GM10847 (cell line): ENCODE measurements around the gene VPS37B.

Experiments used
- POLR2A ChIP-seq: IDR thresholded peaks from 2 replicates; pipeline ENCODE4 v1.6.1; 2011; ENCODE audit not compliant: insufficient read length; ENCODE audit errors: extremely low read depth

The VPS37B gene

GRCh38 chr12:122844366-122844971, 51.5 kb downstream of the VPS37B start:
- TF ChIP-seq POLR2A: no peak

DNA sequence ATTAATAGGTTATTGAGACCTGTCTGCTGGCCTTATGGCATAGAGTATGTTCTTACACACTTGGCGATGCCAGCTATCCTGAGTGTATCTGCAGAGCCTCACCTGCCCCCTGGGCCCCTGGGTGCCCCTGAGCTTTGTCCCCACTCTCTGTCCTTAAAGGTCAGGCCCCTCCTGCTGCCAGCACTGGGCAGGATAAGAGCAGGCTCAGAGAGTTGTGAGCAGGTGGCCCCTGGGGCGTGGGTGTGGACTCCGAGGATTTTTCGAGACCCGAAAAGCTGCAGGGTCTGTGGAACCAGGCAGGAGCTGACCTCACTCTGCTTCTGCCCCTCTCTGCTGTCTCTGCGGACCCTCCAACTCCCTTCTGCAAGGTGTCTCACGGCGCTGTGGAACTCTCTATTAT, 52.5 kb downstream of the VPS37B start:
- TF ChIP-seq POLR2A: no peak

DNA sequence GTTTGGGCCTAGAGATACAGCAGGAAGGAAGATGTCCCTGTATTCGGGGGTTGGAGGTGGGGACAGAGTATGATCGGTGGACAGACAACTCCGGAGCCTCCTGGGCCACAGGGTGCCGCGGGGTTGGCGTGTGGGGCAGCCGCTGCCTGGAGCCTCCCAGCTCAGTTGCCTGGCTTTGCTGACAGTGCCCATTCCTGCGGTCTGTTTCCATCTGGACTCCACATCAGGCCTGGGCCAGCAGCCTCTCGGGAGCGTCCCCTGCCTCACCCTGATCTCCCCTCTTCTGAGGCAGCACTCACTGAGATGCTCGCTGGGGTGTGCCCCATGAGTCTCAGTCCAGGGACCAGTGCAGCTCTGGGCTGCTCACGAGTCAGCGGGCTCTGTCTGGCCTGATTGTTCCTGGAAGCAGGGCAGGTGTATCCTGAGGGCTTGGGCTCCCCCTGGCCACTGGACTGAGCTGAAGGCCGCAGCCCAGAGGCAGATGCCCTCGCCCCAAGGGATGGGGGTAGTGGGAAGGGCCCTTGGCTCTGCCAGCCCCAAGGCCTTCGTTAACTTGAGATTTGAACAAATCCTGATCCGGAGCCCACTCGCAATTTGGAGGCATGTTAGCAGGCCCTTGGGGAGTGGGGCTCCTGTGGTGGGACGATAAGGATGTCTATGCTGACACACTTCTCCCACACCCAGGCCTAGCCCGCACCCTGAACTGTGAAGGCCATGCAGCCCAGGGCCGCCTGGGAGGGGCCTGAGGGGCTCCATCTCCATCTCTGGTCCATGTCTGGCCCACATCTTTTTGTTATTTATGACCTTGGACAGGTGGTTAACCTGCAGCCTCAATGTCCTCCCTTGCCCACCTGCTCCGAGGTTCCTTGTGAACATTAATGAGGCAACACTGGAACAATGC, 53.2 kb downstream of the VPS37B start:
- no peak for TF ChIP-seq POLR2A

GRCh38 chr12:122841544-122842321, 54.2 kb downstream of the VPS37B start:
- TF ChIP-seq POLR2A: no peak

DNA sequence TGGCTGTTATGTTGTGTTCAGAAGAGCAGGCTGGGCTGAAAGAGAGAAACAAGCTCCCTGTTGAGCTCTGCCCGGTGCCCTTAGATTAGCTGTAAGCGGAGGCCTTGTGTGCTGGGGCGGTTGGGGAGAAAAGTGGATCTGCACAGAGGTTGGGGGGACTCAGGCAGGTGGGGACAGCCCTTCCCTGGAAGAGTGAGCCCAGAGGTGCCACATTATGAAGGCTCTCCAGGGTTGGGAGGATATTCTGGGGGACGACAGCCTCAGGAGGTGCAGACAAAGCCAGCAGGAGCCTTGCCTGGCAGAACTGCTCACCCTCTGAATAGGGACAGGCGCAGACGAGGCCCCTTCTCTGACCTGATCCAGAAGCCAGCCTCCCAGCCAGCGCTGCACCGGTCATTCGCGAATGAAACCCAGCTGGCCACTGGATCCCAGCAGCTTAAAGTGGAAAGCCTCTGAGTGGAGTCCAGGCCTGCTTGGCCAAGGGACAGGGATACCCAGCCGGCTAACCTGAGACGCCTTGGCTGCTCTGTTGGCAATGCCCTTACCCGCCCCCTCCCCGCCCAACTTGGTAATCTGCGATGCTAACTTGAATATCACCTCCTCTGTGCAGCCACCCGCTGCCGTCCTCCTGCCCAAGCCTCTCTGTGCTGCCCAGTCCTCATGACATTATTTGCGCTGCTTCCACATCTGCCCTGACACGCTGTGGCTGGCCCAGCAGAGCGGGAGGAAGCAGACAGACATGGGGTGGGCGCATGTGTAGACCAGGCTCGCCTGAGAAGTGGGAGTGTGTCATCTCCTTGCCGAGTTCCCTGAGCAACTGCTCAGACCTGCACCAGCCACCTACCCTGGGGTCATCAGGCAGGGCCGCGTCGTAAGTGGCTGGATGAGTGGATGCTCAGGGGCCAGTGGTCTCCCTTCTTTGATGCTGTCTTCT, 55.1 kb downstream of the VPS37B start:
- no peak for TF ChIP-seq POLR2A

GRCh38 chr12:122839907-122840554, 55.9 kb downstream of the VPS37B start:
- no peak for TF ChIP-seq POLR2A

DNA sequence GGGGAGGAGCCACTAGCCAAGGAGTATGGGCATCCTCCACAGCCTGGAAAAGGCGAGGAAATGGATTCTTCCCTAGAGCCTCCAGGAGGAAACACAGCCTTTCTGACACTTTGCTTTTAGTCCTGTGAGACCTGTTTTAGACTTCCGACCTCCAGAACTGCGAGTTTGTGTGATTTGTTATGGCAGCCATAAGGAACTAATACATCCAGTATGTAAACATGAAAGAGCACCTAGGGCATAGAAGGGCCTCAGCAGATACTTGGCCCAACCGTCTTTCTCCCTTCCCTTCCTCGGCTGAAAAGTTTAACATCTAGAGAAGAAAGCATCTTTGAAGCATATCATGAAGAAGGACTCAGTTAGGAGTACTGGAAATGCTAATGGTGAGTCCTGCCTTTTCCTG, 57.1 kb downstream of the VPS37B start:
- TF ChIP-seq POLR2A: no peak

DNA sequence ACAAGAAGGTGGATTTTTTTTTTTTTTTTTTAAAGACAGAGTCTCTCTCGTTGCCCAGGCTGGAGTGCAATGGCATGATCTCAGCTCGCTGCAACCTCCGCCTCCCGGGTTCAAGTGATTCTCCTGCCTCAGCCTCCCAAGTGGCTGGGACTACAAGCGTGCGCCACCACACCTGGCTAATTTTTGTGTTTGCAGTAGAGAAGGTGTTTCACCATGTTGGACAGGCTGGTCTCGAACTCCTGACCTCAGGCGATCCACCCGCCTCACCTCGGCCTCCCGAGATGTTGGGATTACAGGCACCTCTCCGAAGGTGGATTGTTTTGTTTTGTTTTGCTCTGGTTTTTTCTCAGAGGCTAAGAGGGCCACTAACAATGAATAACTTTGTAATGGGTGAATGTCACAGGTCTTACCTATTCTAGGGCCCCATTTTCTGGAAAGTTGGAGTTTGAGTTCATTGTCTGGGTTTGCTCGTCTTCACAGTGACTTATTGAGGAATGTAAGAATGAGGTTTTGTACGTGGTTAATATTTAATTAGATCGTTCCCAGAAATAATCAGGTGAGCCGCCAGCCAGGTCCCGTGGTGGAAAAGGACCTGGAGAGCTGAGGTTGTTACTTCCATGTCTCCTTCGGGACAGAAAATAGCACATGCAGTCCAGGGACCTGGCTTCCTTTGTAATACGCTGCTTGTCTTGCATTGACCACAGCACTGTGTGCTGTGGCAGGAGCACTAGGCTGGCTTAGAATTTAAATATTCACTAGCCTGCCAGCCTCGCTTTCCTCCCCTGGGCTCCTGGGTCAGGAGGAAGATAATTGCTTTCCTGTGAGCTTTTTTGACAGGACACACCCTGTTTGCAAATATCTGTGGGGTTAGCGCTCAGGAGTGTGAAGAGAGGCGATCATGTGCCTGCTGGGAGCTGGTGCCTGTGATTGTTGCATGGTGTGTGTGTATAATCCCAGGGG, 58.3 kb downstream of the VPS37B start:
- no peak for TF ChIP-seq POLR2A

GRCh38 chr12:122836027-122836921, 59.6 kb downstream of the VPS37B start:
- TF ChIP-seq POLR2A: no peak

DNA sequence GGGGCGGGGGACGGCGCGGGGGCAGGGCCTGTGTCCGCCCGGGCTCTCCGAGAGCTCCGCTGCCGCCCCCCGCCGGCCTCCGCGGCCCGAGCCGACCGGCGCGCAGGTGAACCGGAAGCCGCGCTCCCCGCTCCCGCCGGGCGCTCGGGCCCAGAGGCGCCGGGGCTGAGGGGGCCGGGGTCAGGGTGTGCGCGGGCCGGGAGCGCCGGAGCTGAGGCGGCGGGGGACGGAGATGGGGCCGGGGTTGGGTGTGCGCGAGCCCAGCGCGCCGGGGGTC, 60.2 kb downstream of the VPS37B start:
- no peak for TF ChIP-seq POLR2A

- no peak for TF ChIP-seq POLR2A
These were observed 60.8 kb downstream of the VPS37B start, which contains the start of gene HIP1R for GRCh38 chr12:122834921-122835749. HIP1R (plus strand) TSS chr12:122835457; CDS start chr12:122835551, 94 bp downstream.
